A549 (cell line): ENCODE results near the gene RAET1E.

Experiments used
- BCL3 ChIP-seq: fragments of >200 bp; sonication (Bioruptor Twin); formaldehyde crosslinking; IDR thresholded peaks from 3 replicates; pipeline ENCODE4 v1.6.1; 2016
- CEBPB ChIP-seq, 2 experiments: fragments of >200 bp in 1 of 2; sonication (Bioruptor Twin) in 1 of 2; formaldehyde crosslinking in 1 of 2; IDR thresholded peaks; 2 replicates each; pipeline ENCODE4 v1.6.1; 2012 to 2016
- CTCF ChIP-seq: fragments of >200 bp; sonication (Bioruptor Twin); formaldehyde crosslinking; IDR thresholded peaks from 3 replicates; pipeline ENCODE4 v1.5.1; 2016
- EP300 ChIP-seq, 2 experiments: fragments of >200 bp; sonication (Bioruptor Twin); formaldehyde crosslinking; IDR thresholded peaks; 2 replicates in 1 of 2; 3 replicates in 1 of 2; pipeline ENCODE4 v1.6.1; 2016 to 2017
- GATA3 ChIP-seq: IDR thresholded peaks from 2 replicates; pipeline ENCODE4 v1.6.1; 2012; ENCODE audit warnings: borderline replicate concordance
- HDAC2 ChIP-seq: fragments of 200-600 bp; sonication (generic); IDR thresholded peaks from 2 replicates; pipeline ENCODE4 v1.6.1; 2016
- HOXA7 ChIP-seq: fragments of 250-450 bp; sonication (Bioruptor Pico); IDR thresholded peaks from 2 replicates; pipeline ENCODE4 v1.5.0; 2020; ENCODE audit warnings: mild to moderate bottlenecking, moderate library complexity
- HOXB5 ChIP-seq: fragments of 250-450 bp; sonication (Bioruptor Pico); IDR thresholded peaks from 2 replicates; pipeline ENCODE4 v1.5.0; 2020; ENCODE audit warnings: mild to moderate bottlenecking, moderate library complexity
- NPAS2 ChIP-seq: fragments of 250-450 bp; sonication (Bioruptor Pico); IDR thresholded peaks from 2 replicates; pipeline ENCODE4 v1.8.0; 2022; ENCODE audit warnings: mild to moderate bottlenecking, moderate library complexity, borderline replicate concordance
- RFX5 ChIP-seq: fragments of 450-650 bp; IDR thresholded peaks from 2 replicates; pipeline ENCODE4 v1.7.1; 2014; ENCODE audit warnings: antibody characterized with exemption, mild to moderate bottlenecking, moderate library complexity
- SMC3 ChIP-seq: fragments of >200 bp; sonication (Bioruptor Twin); formaldehyde crosslinking; IDR thresholded peaks from 3 replicates; pipeline ENCODE4 v1.6.1; 2018; ENCODE audit warnings: inconsistent platforms
- TF ChIP-seq, protein P1 (sequence below): IDR thresholded peaks from 2 replicates; pipeline ENCODE4 v1.6.1; 2012

GRCh38 chr6:149898966-149899365 lies 1.1 kb upstream of the RAET1E start:
- TF ChIP-seq, protein P1, sequence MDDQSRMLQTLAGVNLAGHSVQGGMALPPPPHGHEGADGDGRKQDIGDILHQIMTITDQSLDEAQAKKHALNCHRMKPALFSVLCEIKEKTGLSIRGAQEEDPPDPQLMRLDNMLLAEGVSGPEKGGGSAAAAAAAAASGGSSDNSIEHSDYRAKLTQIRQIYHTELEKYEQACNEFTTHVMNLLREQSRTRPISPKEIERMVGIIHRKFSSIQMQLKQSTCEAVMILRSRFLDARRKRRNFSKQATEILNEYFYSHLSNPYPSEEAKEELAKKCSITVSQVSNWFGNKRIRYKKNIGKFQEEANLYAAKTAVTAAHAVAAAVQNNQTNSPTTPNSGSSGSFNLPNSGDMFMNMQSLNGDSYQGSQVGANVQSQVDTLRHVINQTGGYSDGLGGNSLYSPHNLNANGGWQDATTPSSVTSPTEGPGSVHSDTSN: no peak
- no peak for TF ChIP-seq CEBPB (IDR thresholded peaks at IDR 0.05)
- no peak for TF ChIP-seq CTCF
- no peak for TF ChIP-seq HOXB5 (CRISPR knock-in tag)
- no peak for TF ChIP-seq BCL3
- TF ChIP-seq NPAS2 (CRISPR knock-in tag): no peak
- TF ChIP-seq EP300 (IDR thresholded peaks at IDR 0.05): no peak
- TF ChIP-seq SMC3: no peak
- TF ChIP-seq GATA3: no peak
- TF ChIP-seq RFX5: no peak
- TF ChIP-seq HDAC2: no peak
- TF ChIP-seq HOXA7 (CRISPR knock-in tag): no peak
